Endodermal cell (in vitro differentiated cells): ENCODE results near the gene MYCN. TPM values are rescaled to one million over a fixed set of nuclear protein-coding genes. Genes with fewer than 3 reads are reported as not detected.
"Not testable (repeated sequence)": the region's sequence is repeated elsewhere in the genome, so short reads cannot be mapped to it uniquely, and the experiment has no call there.

ENCODE experiments used
- DNase-seq: peaks from one replicate; pipeline ENCODE4 v3.0.0-alpha.2; 2017
- H3K27ac ChIP-seq: 2 replicates; pipeline ENCODE4 v1.5.1; 2013; ENCODE audit warnings: mild to moderate bottlenecking, low read depth, low read length, moderate library complexity
- H3K27me3 ChIP-seq: 2 replicates; pipeline ENCODE4 v1.6.1; 2013; ENCODE audit warnings: mild to moderate bottlenecking, low read length, moderate library complexity; ENCODE audit not compliant: insufficient read depth, control insufficient read depth, poor library complexity, severe bottlenecking
- H3K36me3 ChIP-seq: 2 replicates; pipeline ENCODE4 v1.7.0; 2013; ENCODE audit warnings: mild to moderate bottlenecking, low read length, moderate library complexity; ENCODE audit not compliant: control insufficient read depth, insufficient read depth
- H3K4me1 ChIP-seq: one replicate; pipeline ENCODE4 v1.7.0; 2013; ENCODE audit warnings: low read length; ENCODE audit not compliant: control insufficient read depth, insufficient read depth
- H3K4me3 ChIP-seq: 2 replicates; pipeline ENCODE4 v1.5.1; 2013; ENCODE audit warnings: mild to moderate bottlenecking, low read length, moderate library complexity
- H3K9ac ChIP-seq: 2 replicates; pipeline ENCODE4 v1.6.1; 2013; ENCODE audit warnings: mild to moderate bottlenecking, low read length, moderate library complexity; ENCODE audit not compliant: poor library complexity, severe bottlenecking; ENCODE audit errors: extremely low read depth
- H3K9me3 ChIP-seq: 2 replicates; pipeline ENCODE4 v1.6.1; 2013; ENCODE audit warnings: mild to moderate bottlenecking, low read length, moderate library complexity; ENCODE audit not compliant: control insufficient read depth
- H3K27ac Mint-ChIP-seq: 2 replicates; pipeline ENCODE4 v1.8.0; 2020; ENCODE audit warnings: mixed read lengths
- H3K27me3 Mint-ChIP-seq: 2 replicates; pipeline ENCODE4 v1.8.0; 2021; ENCODE audit warnings: mild to moderate bottlenecking, mixed read lengths; ENCODE audit not compliant: insufficient read depth
- H3K36me3 Mint-ChIP-seq: 2 replicates; pipeline ENCODE4 v1.8.0; 2020; ENCODE audit warnings: low read depth, mixed read lengths
- H3K4me1 Mint-ChIP-seq: 2 replicates; pipeline ENCODE4 v1.8.0; 2020; ENCODE audit warnings: mixed read lengths
- H3K4me3 Mint-ChIP-seq: 2 replicates; pipeline ENCODE4 v1.8.0; 2020; ENCODE audit warnings: mild to moderate bottlenecking, moderate library complexity, mixed read lengths
- H3K9me3 Mint-ChIP-seq: 2 replicates; pipeline ENCODE4 v1.8.0; 2020; ENCODE audit warnings: mild to moderate bottlenecking, mixed read lengths
- CTCF ChIP-seq: fragments of 200-600 bp; sonication (generic); conservative IDR thresholded peaks from 2 replicates; pipeline ENCODE4 v1.5.0; 2021; ENCODE audit warnings: antibody characterized with exemption, mild to moderate bottlenecking
- WGBS, 2 experiments: methylation state at CpG; one replicate each; pipeline versions ENCODE4 v1.1.5 to v1.1.7; 2013; ENCODE audit warnings: missing lambda C conversion rate in 2 of 2, mixed read lengths in 1 of 2; ENCODE audit not compliant: insufficient coverage in 1 of 2, insufficient read length in 1 of 2; 5-methylcytosine and 5-hydroxymethylcytosine counted together
- total RNA-seq, 2 donors: library from RNA; stranded (reverse); fragmentation: NEBNext Ultra II Directional in 1 of 2; extraction: Animal tissue kit (Norgen Biotek cat#: 25700) in 1 of 2; gene quantifications; 2 replicates in 1 of 2; 3 replicates in 1 of 2; pipeline ENCODE4 v1.2.1, GENCODE V29; 2021

Gene MYCN
- total RNA-seq, 2 donors from 2014 or later, result 36.8 to 52.3 TPM

- WGBS, 2 experiments, result 94 to 100% methylated on average over 1 to 4 of the region's 5 CpGs
- Mint-ChIP-seq H3K9me3 (peaks cover 15% of the 10 kb centered on the region), H3K27ac (no peak overlapping the region), H3K4me1 (peaks cover 2% of the 10 kb centered on the region), H3K4me3 (no peak overlapping the region), H3K27me3 (no peaks in the 10 kb centered on the region), H3K36me3 (no peaks in the 10 kb centered on the region)
- Histone ChIP-seq H3K27ac (no peak overlapping the region), H3K4me3 (no peak overlapping the region), H3K27me3 (no peaks in the 10 kb centered on the region), H3K4me1 (no peaks in the 10 kb centered on the region), H3K36me3 (no peaks in the 10 kb centered on the region), H3K9ac (no peak overlapping the region), H3K9me3 (peaks cover 8% of the 10 kb centered on the region)
- TF ChIP-seq CTCF, result no peak
- DNase-seq, result no peak
These were observed 39.1 kb upstream of the MYCN start for GRCh38 chr2:15901095-15901807.

- no peak overlapping the region for H3K27ac ChIP-seq
- H3K36me3 ChIP-seq, result no peaks in the 10 kb centered on the region
- H3K9me3 Mint-ChIP-seq, result peaks cover 15% of the 10 kb centered on the region
- H3K9ac ChIP-seq, result no peak overlapping the region
- H3K4me3 Mint-ChIP-seq, result no peak overlapping the region
- H3K36me3 Mint-ChIP-seq, result no peaks in the 10 kb centered on the region
- no peak overlapping the region for H3K4me3 ChIP-seq
- no peaks in the 10 kb centered on the region for H3K27me3 Mint-ChIP-seq
- H3K4me1 Mint-ChIP-seq, result no peaks in the 10 kb centered on the region
- H3K27me3 ChIP-seq, result no peaks in the 10 kb centered on the region
- no peaks in the 10 kb centered on the region for H3K4me1 ChIP-seq
- H3K9me3 ChIP-seq, result peaks cover 8% of the 10 kb centered on the region
- no peak for TF ChIP-seq CTCF
- no peak overlapping the region for H3K27ac Mint-ChIP-seq
- no peak for DNase-seq
- WGBS, 2 experiments, result 73 to 83% methylated on average over 3 of the region's 3 CpGs
These were observed 38.6 kb upstream of the MYCN start for GRCh38 chr2:15901808-15902130.

- H3K9me3 Mint-ChIP-seq, H3K36me3 Mint-ChIP-seq, H3K27me3 ChIP-seq, DNase-seq, H3K36me3 ChIP-seq, H3K27me3 Mint-ChIP-seq, H3K9ac ChIP-seq, H3K4me1 ChIP-seq, H3K27ac Mint-ChIP-seq, H3K4me3 ChIP-seq, H3K27ac ChIP-seq, H3K4me1 Mint-ChIP-seq, H3K4me3 Mint-ChIP-seq, H3K9me3 ChIP-seq: not testable (repeated sequence)
- WGBS, 2 experiments, result 83 to 89% methylated on average over 1 to 3 of the region's 3 CpGs
These were observed 36.4 kb upstream of the MYCN start for GRCh38 chr2:15903910-15904309.

- H3K27ac ChIP-seq, result no peak overlapping the region
- Mint-ChIP-seq H3K4me3 (no peak overlapping the region), H3K9me3 (peaks cover 5% of the 10 kb centered on the region), H3K27me3 (no peaks in the 10 kb centered on the region), H3K4me1 (no peaks in the 10 kb centered on the region), H3K27ac (no peak overlapping the region), H3K36me3 (no peaks in the 10 kb centered on the region)
- no peaks in the 10 kb centered on the region for H3K27me3 ChIP-seq
- DNase-seq, result no peak
- no peaks in the 10 kb centered on the region for H3K9me3 ChIP-seq
- no peaks in the 10 kb centered on the region for H3K36me3 ChIP-seq
- no peak overlapping the region for H3K4me3 ChIP-seq
- no peaks in the 10 kb centered on the region for H3K4me1 ChIP-seq
- H3K9ac ChIP-seq, result no peak overlapping the region
- no peak for TF ChIP-seq CTCF
These were observed 35.1 kb upstream of the MYCN start for GRCh38 chr2:15905267-15905645.
